Measurements from ENCODE around the gene HCRT. TPM values are rescaled to one million over a fixed set of nuclear protein-coding genes. Genes with fewer than 3 reads are reported as not detected.

Gene HCRT
- total RNA-seq, 2 experiments from 2014 or later, result not detected

- intact Hi-C loops (cut with DNase I, micrococcal nuclease), result no loop called here
- no peak overlapping the region for H3K27ac ChIP-seq (ENCODE audit: low read depth in 1 of 2, low read length in 2 of 2)
- Mint-ChIP-seq H3K4me3 (no peak overlapping the region), H3K4me1 (ENCODE audit: low read depth) (peaks cover 7% of the 10 kb centered on the region), H3K36me3 (ENCODE audit: low read depth) (no peaks in the 10 kb centered on the region), H3K27me3 (peaks cover 16% of the 10 kb centered on the region), H3K9me3 (no peaks in the 10 kb centered on the region), H3K27ac (no peak overlapping the region)
- H3K36me3 ChIP-seq (ENCODE audit: insufficient read depth, low read length), result no peaks in the 10 kb centered on the region
- peaks cover 0 to 3% of the 10 kb centered on the region in 2 experiments for H3K27me3 ChIP-seq (ENCODE audit: control insufficient read depth in 1 of 2, insufficient read depth in 2 of 2, low read length in 2 of 2)
- H3K4me3 ChIP-seq (ENCODE audit: low read length), result no peak overlapping the region
- POLR2A ChIA-PET, result no interaction called here
- CTCF ChIA-PET, result no interaction called here
- H3K9me3 ChIP-seq (ENCODE audit: control insufficient read depth in 1 of 2, insufficient read depth in 1 of 2, low read length in 2 of 2), result no peaks in the 10 kb centered on the region
- TF ChIP-seq, protein P1, sequence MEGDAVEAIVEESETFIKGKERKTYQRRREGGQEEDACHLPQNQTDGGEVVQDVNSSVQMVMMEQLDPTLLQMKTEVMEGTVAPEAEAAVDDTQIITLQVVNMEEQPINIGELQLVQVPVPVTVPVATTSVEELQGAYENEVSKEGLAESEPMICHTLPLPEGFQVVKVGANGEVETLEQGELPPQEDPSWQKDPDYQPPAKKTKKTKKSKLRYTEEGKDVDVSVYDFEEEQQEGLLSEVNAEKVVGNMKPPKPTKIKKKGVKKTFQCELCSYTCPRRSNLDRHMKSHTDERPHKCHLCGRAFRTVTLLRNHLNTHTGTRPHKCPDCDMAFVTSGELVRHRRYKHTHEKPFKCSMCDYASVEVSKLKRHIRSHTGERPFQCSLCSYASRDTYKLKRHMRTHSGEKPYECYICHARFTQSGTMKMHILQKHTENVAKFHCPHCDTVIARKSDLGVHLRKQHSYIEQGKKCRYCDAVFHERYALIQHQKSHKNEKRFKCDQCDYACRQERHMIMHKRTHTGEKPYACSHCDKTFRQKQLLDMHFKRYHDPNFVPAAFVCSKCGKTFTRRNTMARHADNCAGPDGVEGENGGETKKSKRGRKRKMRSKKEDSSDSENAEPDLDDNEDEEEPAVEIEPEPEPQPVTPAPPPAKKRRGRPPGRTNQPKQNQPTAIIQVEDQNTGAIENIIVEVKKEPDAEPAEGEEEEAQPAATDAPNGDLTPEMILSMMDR (IDR thresholded peaks at IDR 0.05), result no peak
- H3K4me1 ChIP-seq (ENCODE audit: insufficient read depth, low read length), result peaks cover 15% of the 10 kb centered on the region
- no peak for DNase-seq
- no peak for ATAC-seq (ENCODE audit: poor library complexity)
Observed at GRCh38 chr17:42174126-42174783, 11.0 kb downstream of the HCRT start.

- TF ChIP-seq, protein P1 (IDR thresholded peaks at IDR 0.05), result no peak
- Mint-ChIP-seq H3K36me3 (ENCODE audit: low read depth) (no peaks in the 10 kb centered on the region), H3K4me3 (no peak overlapping the region), H3K27me3 (no peaks in the 10 kb centered on the region), H3K9me3 (no peaks in the 10 kb centered on the region), H3K27ac (no peak overlapping the region), H3K4me1 (ENCODE audit: low read depth) (no peaks in the 10 kb centered on the region)
- intact Hi-C loops (cut with DNase I, micrococcal nuclease), result no loop called here
- H3K36me3 ChIP-seq (ENCODE audit: insufficient read depth, low read length), result no peaks in the 10 kb centered on the region
- POLR2A ChIA-PET, result no interaction called here
- no peaks in the 10 kb centered on the region for H3K9me3 ChIP-seq (ENCODE audit: control insufficient read depth in 1 of 2, insufficient read depth in 1 of 2, low read length in 2 of 2)
- CTCF ChIA-PET, result no interaction called here
- no peaks in the 10 kb centered on the region for H3K27me3 ChIP-seq (ENCODE audit: control insufficient read depth in 1 of 2, insufficient read depth in 2 of 2, low read length in 2 of 2)
- H3K27ac ChIP-seq (ENCODE audit: low read depth in 1 of 2, low read length in 2 of 2), result no peak overlapping the region
- peaks cover 3% of the 10 kb centered on the region for H3K4me1 ChIP-seq (ENCODE audit: insufficient read depth, low read length)
- no peak overlapping the region for H3K4me3 ChIP-seq (ENCODE audit: low read length)
- DNase-seq, result no peak
- no peak for ATAC-seq (ENCODE audit: poor library complexity)
Observed at GRCh38 chr17:42171831-42172230, 13.4 kb downstream of the HCRT start.

- no peak overlapping the region for H3K4me3 Mint-ChIP-seq
- TF ChIP-seq, protein P1 (IDR thresholded peaks at IDR 0.05), result no peak
- no peak overlapping the region for H3K27ac Mint-ChIP-seq
- no peak overlapping the region for H3K27ac ChIP-seq (ENCODE audit: low read depth in 1 of 2, low read length in 2 of 2)
- CTCF ChIA-PET, result no interaction called here
- H3K36me3 ChIP-seq (ENCODE audit: insufficient read depth, low read length), result no peaks in the 10 kb centered on the region
- intact Hi-C loops (cut with DNase I, micrococcal nuclease), result no loop called here
- H3K4me3 ChIP-seq (ENCODE audit: low read length), result no peak overlapping the region
- H3K9me3 Mint-ChIP-seq, result no peaks in the 10 kb centered on the region
- peaks cover 1% of the 10 kb centered on the region for H3K4me1 ChIP-seq (ENCODE audit: insufficient read depth, low read length)
- DNase-seq (no peak), ATAC-seq (ENCODE audit: poor library complexity) (no peak)
- H3K27me3 Mint-ChIP-seq, result no peaks in the 10 kb centered on the region
- H3K4me1 Mint-ChIP-seq (ENCODE audit: low read depth), result no peaks in the 10 kb centered on the region
- H3K36me3 Mint-ChIP-seq (ENCODE audit: low read depth), result no peaks in the 10 kb centered on the region
- no peaks in the 10 kb centered on the region for H3K27me3 ChIP-seq (ENCODE audit: control insufficient read depth in 1 of 2, insufficient read depth in 2 of 2, low read length in 2 of 2)
- POLR2A ChIA-PET, result no interaction called here
- no peaks in the 10 kb centered on the region for H3K9me3 ChIP-seq (ENCODE audit: control insufficient read depth in 1 of 2, insufficient read depth in 1 of 2, low read length in 2 of 2)
Observed at GRCh38 chr17:42169351-42169750, 15.9 kb downstream of the HCRT start.

Measured in CD4-positive, alpha-beta T cell (primary cell).